B cell (primary cell): ENCODE measurements around the gene HOXD4. TPM values are rescaled to one million over a fixed set of nuclear protein-coding genes. Genes with fewer than 3 reads are reported as not detected.

Source experiments
- ATAC-seq: fragments of 200-7000 bp; cut with Tn5 transposase; one replicate; pipeline ENCODE4 v1.10.0; 2021; ENCODE audit warnings: low read depth, mild to moderate bottlenecking, moderate number of reproducible peaks, moderate library complexity
- CTCF ChIA-PET: fragments of 350-600 bp; sonication (Branson Sonifier 250); formaldehyde crosslinking; loops from one replicate; lab custom pipeline; 2021; ENCODE audit warnings: antibody characterized with exemption, inconsistent platforms; lab: Charles Lee
- POLR2A ChIA-PET: fragments of 350-600 bp; sonication (Branson Sonifier 250); formaldehyde crosslinking; loops from one replicate; lab custom pipeline; 2021; ENCODE audit warnings: antibody characterized with exemption; lab: Charles Lee
- DNase-seq: peaks from one replicate; pipeline ENCODE4 v3.0.0; 2013
- H2AFZ ChIP-seq: 2 replicates; pipeline ENCODE4 v1.6.1; 2012; ENCODE audit warnings: mild to moderate bottlenecking, low read depth, low read length; ENCODE audit not compliant: insufficient read depth, poor library complexity, severe bottlenecking
- H3K27ac ChIP-seq, 2 donors: 1 replicate in 1 of 2; 2 replicates in 1 of 2; pipeline ENCODE4 v1.5.1; 2012 to 2013; ENCODE audit warnings: low read length in 2 of 2, mild to moderate bottlenecking in 2 of 2, moderate library complexity in 1 of 2
- H3K27me3 ChIP-seq, 4 experiments: fragments of 200-600 bp in 1 of 4; sonication (generic) in 1 of 4; replicated peaks in 1 of 4; 1 replicate in 2 of 4; 2 replicates in 2 of 4; pipeline versions ENCODE4 v1.6.1 to v1.7.0; 2013 to 2016; ENCODE audit warnings: low read length in 3 of 4, mild to moderate bottlenecking in 2 of 4, mixed read lengths in 1 of 4, moderate library complexity in 1 of 4; ENCODE audit not compliant: insufficient read depth in 4 of 4, control insufficient read depth in 3 of 4; ENCODE audit errors: control extremely low read depth in 1 of 4
- H3K36me3 ChIP-seq, 2 experiments: replicated peaks in 1 of 2; 1 replicate in 1 of 2; 2 replicates in 1 of 2; pipeline versions ENCODE4 v1.6.1 to v1.7.1; 2013; ENCODE audit warnings: low read length in 1 of 2; ENCODE audit not compliant: insufficient read depth in 2 of 2, control insufficient read depth in 1 of 2; ENCODE audit errors: control extremely low read depth in 1 of 2, extremely low read depth in 1 of 2
- H3K4me1 ChIP-seq, 2 donors: fragments of 200-600 bp in 1 of 2; sonication (generic) in 1 of 2; 1 replicate in 1 of 2; 2 replicates in 1 of 2; pipeline versions ENCODE4 v1.5.1 to v1.6.1; 2013 to 2017; ENCODE audit warnings: low read length in 2 of 2; ENCODE audit not compliant: control insufficient read depth in 2 of 2, insufficient read depth in 2 of 2
- H3K4me2 ChIP-seq: replicated peaks from 2 replicates; pipeline ENCODE3; 2012; ENCODE audit warnings: mild to moderate bottlenecking, low read depth, low read length; ENCODE audit not compliant: poor library complexity, severe bottlenecking
- H3K4me3 ChIP-seq, 5 experiments: fragments of 200-600 bp in 1 of 5; sonication (generic) in 1 of 5; 1 replicate in 3 of 5; 2 replicates in 2 of 5; pipeline versions ENCODE4 v1.5.1 to v1.7.0; 2011 to 2016; ENCODE audit warnings: low read length in 4 of 5, mild to moderate bottlenecking in 4 of 5, low read depth in 2 of 5, control low read depth in 1 of 5, moderate library complexity in 1 of 5; ENCODE audit not compliant: insufficient read depth in 1 of 5; ENCODE audit errors: control extremely low read depth in 1 of 5, extremely low read depth in 1 of 5
- H3K79me2 ChIP-seq: fragments of 200-600 bp; sonication (generic); one replicate; pipeline ENCODE4 v1.6.0; 2016; ENCODE audit warnings: low read length; ENCODE audit not compliant: control insufficient read depth, insufficient read depth
- H3K9ac ChIP-seq: fragments of 200-600 bp; sonication (generic); 2 replicates; pipeline ENCODE4 v1.6.1; 2017; ENCODE audit warnings: mild to moderate bottlenecking, low read length, moderate library complexity
- H3K9me3 ChIP-seq, 3 donors: one replicate each; pipeline versions ENCODE4 v1.6.1 to v1.7.1; 2013; ENCODE audit warnings: low read length in 2 of 3; ENCODE audit not compliant: control insufficient read depth in 2 of 3, insufficient read depth in 1 of 3; ENCODE audit errors: control extremely low read depth in 1 of 3
- H4K20me1 ChIP-seq: 2 replicates; pipeline ENCODE4 v1.6.0; 2012; ENCODE audit warnings: mild to moderate bottlenecking, low read length; ENCODE audit not compliant: insufficient read depth, control insufficient read depth, poor library complexity, severe bottlenecking
- H3K27ac Mint-ChIP-seq: one replicate; pipeline ENCODE4 v1.8.0; 2021; ENCODE audit warnings: mixed read lengths
- H3K27me3 Mint-ChIP-seq: one replicate; pipeline ENCODE4 v1.8.0; 2021; ENCODE audit warnings: mixed read lengths
- H3K4me1 Mint-ChIP-seq: one replicate; pipeline ENCODE4 v1.8.0; 2021; ENCODE audit warnings: mixed read lengths
- H3K4me3 Mint-ChIP-seq: one replicate; pipeline ENCODE4 v1.8.0; 2021; ENCODE audit warnings: mixed read lengths
- H3K9me3 Mint-ChIP-seq: one replicate; pipeline ENCODE4 v1.8.0; 2022; ENCODE audit warnings: mixed read lengths; ENCODE audit not compliant: insufficient read depth
- CTCF ChIP-seq: fragments of 200-600 bp; IDR thresholded peaks from one replicate; pipeline ENCODE4 v1.8.0; 2022; ENCODE audit warnings: antibody characterized with exemption, mild to moderate bottlenecking
- EZH2 ChIP-seq: IDR thresholded peaks from 2 replicates; pipeline ENCODE4 v1.6.1; 2012; ENCODE audit warnings: borderline replicate concordance, low read depth, mild to moderate bottlenecking, moderate library complexity, low read length; ENCODE audit not compliant: insufficient read depth, poor library complexity, severe bottlenecking
- WGBS: methylation state at CpG from one replicate; pipeline ENCODE4 v1.1.5; 2013; ENCODE audit warnings: missing lambda C conversion rate; ENCODE audit not compliant: insufficient coverage; 5-methylcytosine and 5-hydroxymethylcytosine counted together
- intact Hi-C: fragments of 100-400 bp; cut with micrococcal nuclease; formaldehyde crosslinking; loops from one replicate; pipeline ENCODE4 v1.10.0; 2022
- polyA plus RNA-seq: library from polyadenylated mRNA; depleted of rRNA; stranded (reverse); fragments of >200 nt; gene quantifications from 2 replicates; pipeline ENCODE4 v1.2.3, GENCODE V29; 2012
- small RNA-seq: library from RNA; depleted of rRNA; stranded (forward); fragments of <200 nt; gene quantifications from one replicate; pipeline ENCODE3, GENCODE V24; 2012; ENCODE audit warnings: low replicate concordance, low read depth; ENCODE audit not compliant: insufficient read length
- total RNA-seq, 2 donors: library from RNA; stranded (reverse); fragments of 120-200 nt in 1 of 2; gene quantifications; 1 replicate in 1 of 2; 2 replicates in 1 of 2; pipeline versions ENCODE4 v1.2.3 to v1.2.4, GENCODE V29; 2013 to 2022

The HOXD4 gene
- total and polyA plus RNA-seq, 2 donors (not counting 1 experiment from before 2014, with no cell fraction given), result not detected

GRCh38 chr2:176200971-176201370, 49.6 kb downstream of the HOXD4 start:
- intact Hi-C loops, result no loop called here
- H3K9me3 Mint-ChIP-seq, result no peaks in the 10 kb centered on the region
- DNase-seq (no peak), ATAC-seq (no peak)
- ChIA-PET POLR2A (no interaction called here), CTCF (no interaction called here)
- H3K4me1 ChIP-seq, result no peaks in the 10 kb centered on the region
- WGBS, result 76% methylated on average over 13 of the region's 21 CpGs
- no peak overlapping the region for H3K27ac Mint-ChIP-seq
- H3K4me2 ChIP-seq, result no peak overlapping the region
- no peak overlapping the region for H3K27ac ChIP-seq
- H3K27me3 ChIP-seq, result peaks cover 0 to 19% (median 7%) of the 10 kb centered on the region in 4 experiments
- H3K9ac ChIP-seq, result no peak overlapping the region
- no peaks in the 10 kb centered on the region for H3K36me3 ChIP-seq
- TF ChIP-seq EZH2 (no peak), CTCF (no peak)
- H3K4me1 Mint-ChIP-seq, result no peaks in the 10 kb centered on the region
- peaks cover 34% of the 10 kb centered on the region for H3K27me3 Mint-ChIP-seq
- no peak overlapping the region for H3K4me3 Mint-ChIP-seq
- no peak overlapping the region for H3K4me3 ChIP-seq
- no peak overlapping the region for H2AFZ ChIP-seq
- no peaks in the 10 kb centered on the region for H3K79me2 ChIP-seq
- no peaks in the 10 kb centered on the region for H4K20me1 ChIP-seq
- peaks cover 0 to 11% (median 2%) of the 10 kb centered on the region in 3 donors for H3K9me3 ChIP-seq

GRCh38 chr2:176202491-176202890, 51.1 kb downstream of the HOXD4 start:
- H3K4me3 Mint-ChIP-seq, result no peak overlapping the region
- no peaks in the 10 kb centered on the region for H3K9me3 Mint-ChIP-seq
- no peak overlapping the region for H3K4me3 ChIP-seq
- H3K36me3 ChIP-seq, result no peaks in the 10 kb centered on the region
- H3K4me2 ChIP-seq, result no peak overlapping the region
- ChIA-PET CTCF (no interaction called here), POLR2A (no interaction called here)
- no peak for TF ChIP-seq CTCF
- no peak for TF ChIP-seq EZH2
- no peaks in the 10 kb centered on the region for H4K20me1 ChIP-seq
- H2AFZ ChIP-seq, result no peak overlapping the region
- WGBS, result 87% methylated on average over 5 of the region's 7 CpGs
- peaks cover 0 to 19% (median 3%) of the 10 kb centered on the region in 4 experiments for H3K27me3 ChIP-seq
- H3K9me3 ChIP-seq, result peaks cover 0 to 11% (median 2%) of the 10 kb centered on the region in 3 donors
- H3K79me2 ChIP-seq, result no peaks in the 10 kb centered on the region
- H3K4me1 Mint-ChIP-seq, result no peaks in the 10 kb centered on the region
- intact Hi-C loops, result no loop called here
- no peaks in the 10 kb centered on the region for H3K4me1 ChIP-seq
- H3K9ac ChIP-seq, result no peak overlapping the region
- ATAC-seq (no peak), DNase-seq (no peak)
- H3K27ac Mint-ChIP-seq, result no peak overlapping the region
- no peak overlapping the region for H3K27ac ChIP-seq
- peaks cover 24% of the 10 kb centered on the region for H3K27me3 Mint-ChIP-seq

Small RNA genes lying within 50 kb of the gene (small RNA-seq; reads per million reads assigned to genes)
- not detected for gene MIR10B

Other genes starting within 250 kb of the HOXD4 start
- 15.9 and 16.7 TPM in 2 replicates for gene LNPK, start 149.3 kb upstream of the HOXD4 start, total RNA-seq
- gene LNPK, start 149.3 kb upstream of the HOXD4 start, polyA plus RNA-seq, result 3.2 and 4.1 TPM in 2 replicates
- not detected in 2 replicates for gene EVX2, start 67.6 kb upstream of the HOXD4 start, total RNA-seq
- gene EVX2, start 67.6 kb upstream of the HOXD4 start, polyA plus RNA-seq, result not detected in 2 replicates
- not detected in 2 replicates for gene HOXD13, start 58.8 kb upstream of the HOXD4 start, total RNA-seq
- not detected in 2 replicates for gene HOXD13, start 58.8 kb upstream of the HOXD4 start, polyA plus RNA-seq
- not detected in 2 replicates for gene HOXD12, start 51.8 kb upstream of the HOXD4 start, total RNA-seq
- not detected in 2 replicates for gene HOXD12, start 51.8 kb upstream of the HOXD4 start, polyA plus RNA-seq
- gene HOXD11, start 44.3 kb upstream of the HOXD4 start, total RNA-seq, result not detected in 2 replicates
- not detected in 2 replicates for gene HOXD11, start 44.3 kb upstream of the HOXD4 start, polyA plus RNA-seq
- gene HOXD10, start 34.8 kb upstream of the HOXD4 start, total RNA-seq, result not detected in 2 replicates
- gene HOXD10, start 34.8 kb upstream of the HOXD4 start, polyA plus RNA-seq, result not detected in 2 replicates
- gene HOXD9, start 28.8 kb upstream of the HOXD4 start, total RNA-seq, result not detected in 2 replicates
- gene HOXD9, start 28.8 kb upstream of the HOXD4 start, polyA plus RNA-seq, result not detected in 2 replicates
- not detected in 2 replicates for gene HOXD8, start 21.8 kb upstream of the HOXD4 start, total RNA-seq
- not detected in 2 replicates for gene HOXD8, start 21.8 kb upstream of the HOXD4 start, polyA plus RNA-seq
- gene HOXD3, start 5.8 kb downstream of the HOXD4 start, total RNA-seq, result not detected in 2 replicates
- not detected in 2 replicates for gene HOXD3, start 5.8 kb downstream of the HOXD4 start, polyA plus RNA-seq
- gene HOXD1, start 37.1 kb downstream of the HOXD4 start, total RNA-seq, result not detected in 2 replicates
- gene HOXD1, start 37.1 kb downstream of the HOXD4 start, polyA plus RNA-seq, result not detected in 2 replicates
- 9.5 and 11.5 TPM in 2 replicates for gene MTX2, start 117.9 kb downstream of the HOXD4 start, total RNA-seq
- 11.2 and 12.0 TPM in 2 replicates for gene MTX2, start 117.9 kb downstream of the HOXD4 start, polyA plus RNA-seq